ENCODE measurements around the gene DLG4.
A peak's percentile ranks its signal among the peaks of the same experiment; 100 is the strongest.

DLG4 gene

DNA sequence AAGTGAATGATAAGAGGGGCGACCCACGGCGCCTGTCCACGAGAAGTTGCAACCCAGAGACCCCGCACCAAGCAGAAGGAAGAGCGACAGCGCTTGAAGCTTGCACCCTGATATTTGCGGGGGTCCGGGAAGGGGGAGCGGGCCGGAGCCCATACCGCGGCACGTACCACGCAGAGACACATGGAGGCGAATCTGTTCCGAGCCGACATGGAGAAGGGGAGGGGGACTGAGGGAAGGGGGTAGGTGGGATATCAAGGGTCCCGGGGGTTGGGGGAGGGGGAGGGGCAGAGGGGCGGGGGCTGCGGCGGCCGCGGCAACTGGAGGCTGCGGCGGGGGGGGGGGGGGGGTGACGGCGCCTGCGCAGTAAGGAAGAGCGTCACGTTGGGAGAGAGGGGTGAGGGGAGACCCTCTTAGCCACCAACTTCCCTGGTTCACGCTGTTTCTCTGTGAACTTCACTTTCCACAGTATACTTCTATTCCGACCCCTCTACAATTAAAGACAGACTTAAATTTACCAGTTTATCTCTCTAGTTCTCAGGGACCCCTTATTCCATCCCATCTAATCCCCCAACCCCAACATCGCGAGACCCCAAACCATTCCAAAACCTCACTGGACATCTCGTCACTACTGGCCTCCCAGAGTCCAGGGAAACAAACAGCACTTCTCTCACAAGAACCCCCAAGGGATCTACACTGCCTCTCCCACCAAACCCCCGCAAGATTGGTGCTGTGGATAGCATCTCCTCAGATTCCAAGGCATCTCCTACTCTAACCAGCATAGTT lies 8.0 kb downstream of the DLG4 start:
- H3K4me3 ChIP-seq (replicated peaks in 1 of 2; ENCODE audit: low read depth in 2 of 2, low read length in 2 of 2), result no peak overlapping the region
- TF ChIP-seq, protein P1, sequence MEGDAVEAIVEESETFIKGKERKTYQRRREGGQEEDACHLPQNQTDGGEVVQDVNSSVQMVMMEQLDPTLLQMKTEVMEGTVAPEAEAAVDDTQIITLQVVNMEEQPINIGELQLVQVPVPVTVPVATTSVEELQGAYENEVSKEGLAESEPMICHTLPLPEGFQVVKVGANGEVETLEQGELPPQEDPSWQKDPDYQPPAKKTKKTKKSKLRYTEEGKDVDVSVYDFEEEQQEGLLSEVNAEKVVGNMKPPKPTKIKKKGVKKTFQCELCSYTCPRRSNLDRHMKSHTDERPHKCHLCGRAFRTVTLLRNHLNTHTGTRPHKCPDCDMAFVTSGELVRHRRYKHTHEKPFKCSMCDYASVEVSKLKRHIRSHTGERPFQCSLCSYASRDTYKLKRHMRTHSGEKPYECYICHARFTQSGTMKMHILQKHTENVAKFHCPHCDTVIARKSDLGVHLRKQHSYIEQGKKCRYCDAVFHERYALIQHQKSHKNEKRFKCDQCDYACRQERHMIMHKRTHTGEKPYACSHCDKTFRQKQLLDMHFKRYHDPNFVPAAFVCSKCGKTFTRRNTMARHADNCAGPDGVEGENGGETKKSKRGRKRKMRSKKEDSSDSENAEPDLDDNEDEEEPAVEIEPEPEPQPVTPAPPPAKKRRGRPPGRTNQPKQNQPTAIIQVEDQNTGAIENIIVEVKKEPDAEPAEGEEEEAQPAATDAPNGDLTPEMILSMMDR (IDR thresholded peaks at IDR 0.05; ENCODE audit: low read depth, low read length), result no peak
- no peak for DNase-seq (ENCODE audit: low read depth in 2 of 2)

GRCh38 chr17:7208754-7209460 lies 10.7 kb downstream of the DLG4 start:
- TF ChIP-seq, protein P1 (IDR thresholded peaks at IDR 0.05; ENCODE audit: low read depth, low read length), result no peak
- H3K4me3 ChIP-seq (replicated peaks in 1 of 2; ENCODE audit: low read depth in 2 of 2, low read length in 2 of 2), result no peak overlapping the region
- DNase-seq (ENCODE audit: low read depth in 2 of 2), result no peak

- H3K4me3 ChIP-seq (replicated peaks in 1 of 2; ENCODE audit: low read depth in 2 of 2, low read length in 2 of 2), result no peak overlapping the region
- no peak for DNase-seq (ENCODE audit: low read depth in 2 of 2)
- TF ChIP-seq, protein P1 (IDR thresholded peaks at IDR 0.05; ENCODE audit: low read depth, low read length), result no peak
These were observed 11.5 kb downstream of the DLG4 start for GRCh38 chr17:7208027-7208571.

- TF ChIP-seq, protein P1 (IDR thresholded peaks at IDR 0.05; ENCODE audit: low read depth, low read length), result no peak
- DNase-seq (ENCODE audit: low read depth in 2 of 2), result peak in 1 of 2 donors; percentile 72
- no peak overlapping the region for H3K4me3 ChIP-seq (replicated peaks in 1 of 2; ENCODE audit: low read depth in 2 of 2, low read length in 2 of 2)
These were observed 12.3 kb downstream of the DLG4 start for GRCh38 chr17:7207120-7208001.

- TF ChIP-seq, protein P1 (IDR thresholded peaks at IDR 0.05; ENCODE audit: low read depth, low read length), result no peak
- peak overlapping the region; percentile 44 to 60 for H3K4me3 ChIP-seq (replicated peaks in 1 of 2; ENCODE audit: low read depth in 2 of 2, low read length in 2 of 2)
- DNase-seq (ENCODE audit: low read depth in 2 of 2), result no peak
These were observed 14.1 kb downstream of the DLG4 start for GRCh38 chr17:7205561-7205960.

- H3K4me3 ChIP-seq (replicated peaks in 1 of 2; ENCODE audit: low read depth in 2 of 2, low read length in 2 of 2), result peak overlapping the region; percentile 44 to 60
- TF ChIP-seq, protein P1 (IDR thresholded peaks at IDR 0.05; ENCODE audit: low read depth, low read length), result no peak
- DNase-seq (ENCODE audit: low read depth in 2 of 2), result peak; percentile 83 to 89
These were observed 14.7 kb downstream of the DLG4 start for GRCh38 chr17:7204828-7205461.
